ENCODE results near the gene ISM2. TPM values are rescaled to one million over a fixed set of nuclear protein-coding genes. Genes with fewer than 3 reads are reported as not detected.

ISM2 gene
- total RNA-seq, 2 donors from 2014 or later = 0.59 to 26.6 TPM

DNA sequence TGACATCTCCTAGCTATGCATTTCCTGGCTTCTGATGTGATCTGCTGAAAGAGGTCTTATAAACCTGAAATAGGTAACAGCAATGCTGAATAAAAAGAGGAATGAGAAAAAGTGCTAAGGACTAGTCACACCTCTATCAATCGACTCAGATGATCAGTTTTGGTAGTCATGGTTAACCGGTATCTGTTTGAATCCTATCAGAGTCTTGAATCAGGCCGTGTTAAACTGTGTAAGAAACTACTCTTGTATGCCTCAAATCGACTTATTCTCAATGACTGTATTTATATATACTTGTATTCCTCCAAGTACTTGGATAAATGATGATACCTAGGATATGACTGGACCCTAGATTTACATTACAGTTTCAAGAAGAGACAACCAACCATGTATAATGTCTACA is 10.8 kb upstream of the ISM2 start:
- intact Hi-C loops (cut with DNase I) = no loop called here
- Histone ChIP-seq H3K36me3 (no peaks in the 10 kb centered on the region), H3K27me3 (replicated peaks; ENCODE audit: insufficient read depth) (no peaks in the 10 kb centered on the region), H3K4me3 (no peak overlapping the region), H3K4me1 (replicated peaks) (no peaks in the 10 kb centered on the region), H3K27ac (no peak overlapping the region), H3K9me3 (no peaks in the 10 kb centered on the region)
- TF ChIP-seq POLR2AphosphoS5 (IDR thresholded peaks at IDR 0.05) (no peak), POLR2A (IDR thresholded peaks at IDR 0.05) (no peak)
- TF ChIP-seq, protein P1, sequence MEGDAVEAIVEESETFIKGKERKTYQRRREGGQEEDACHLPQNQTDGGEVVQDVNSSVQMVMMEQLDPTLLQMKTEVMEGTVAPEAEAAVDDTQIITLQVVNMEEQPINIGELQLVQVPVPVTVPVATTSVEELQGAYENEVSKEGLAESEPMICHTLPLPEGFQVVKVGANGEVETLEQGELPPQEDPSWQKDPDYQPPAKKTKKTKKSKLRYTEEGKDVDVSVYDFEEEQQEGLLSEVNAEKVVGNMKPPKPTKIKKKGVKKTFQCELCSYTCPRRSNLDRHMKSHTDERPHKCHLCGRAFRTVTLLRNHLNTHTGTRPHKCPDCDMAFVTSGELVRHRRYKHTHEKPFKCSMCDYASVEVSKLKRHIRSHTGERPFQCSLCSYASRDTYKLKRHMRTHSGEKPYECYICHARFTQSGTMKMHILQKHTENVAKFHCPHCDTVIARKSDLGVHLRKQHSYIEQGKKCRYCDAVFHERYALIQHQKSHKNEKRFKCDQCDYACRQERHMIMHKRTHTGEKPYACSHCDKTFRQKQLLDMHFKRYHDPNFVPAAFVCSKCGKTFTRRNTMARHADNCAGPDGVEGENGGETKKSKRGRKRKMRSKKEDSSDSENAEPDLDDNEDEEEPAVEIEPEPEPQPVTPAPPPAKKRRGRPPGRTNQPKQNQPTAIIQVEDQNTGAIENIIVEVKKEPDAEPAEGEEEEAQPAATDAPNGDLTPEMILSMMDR (IDR thresholded peaks at IDR 0.05) = no peak
- no peak for DNase-seq (ENCODE audit: low spot score)
- 84% methylated on average over 4 of the region's 4 CpGs for WGBS

GRCh38 chr14:77508876-77509275 is 10.3 kb upstream of the ISM2 start:
- Histone ChIP-seq H3K27ac (no peak overlapping the region), H3K27me3 (replicated peaks; ENCODE audit: insufficient read depth) (no peaks in the 10 kb centered on the region), H3K36me3 (no peaks in the 10 kb centered on the region), H3K4me3 (no peak overlapping the region), H3K9me3 (no peaks in the 10 kb centered on the region), H3K4me1 (replicated peaks) (no peaks in the 10 kb centered on the region)
- no peak for DNase-seq (ENCODE audit: low spot score)
- 88% methylated on average over 3 of the region's 3 CpGs for WGBS
- intact Hi-C loops (cut with DNase I) = no loop called here
- TF ChIP-seq, protein P1 (IDR thresholded peaks at IDR 0.05) = no peak
- no peak for TF ChIP-seq POLR2AphosphoS5 (IDR thresholded peaks at IDR 0.05)
- TF ChIP-seq POLR2A (IDR thresholded peaks at IDR 0.05) = no peak

DNA sequence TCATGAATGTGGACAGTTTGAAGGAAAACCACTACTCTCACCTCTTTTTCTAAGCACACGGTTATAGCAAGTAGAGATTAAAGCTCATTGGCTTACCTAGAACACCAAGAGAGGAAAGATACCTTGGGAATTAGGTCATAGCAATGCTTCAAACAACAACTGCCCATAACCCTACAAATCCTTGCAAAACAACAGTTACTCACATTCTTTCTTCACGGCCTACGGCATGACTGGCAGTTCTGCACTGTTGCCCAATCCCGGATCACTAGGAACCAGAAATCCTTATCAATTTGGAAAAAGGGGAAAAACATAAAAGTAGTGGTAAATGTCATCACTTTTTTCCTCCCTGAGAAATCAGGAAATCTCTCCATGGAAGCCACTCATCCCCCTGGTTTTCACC is 9.6 kb upstream of the ISM2 start:
- DNase-seq (ENCODE audit: low spot score) = no peak
- intact Hi-C loops (cut with DNase I) = no loop called here
- Histone ChIP-seq H3K4me3 (no peak overlapping the region), H3K27me3 (replicated peaks; ENCODE audit: insufficient read depth) (no peaks in the 10 kb centered on the region), H3K9me3 (no peaks in the 10 kb centered on the region), H3K4me1 (replicated peaks) (no peaks in the 10 kb centered on the region), H3K27ac (no peak overlapping the region), H3K36me3 (no peaks in the 10 kb centered on the region)
- TF ChIP-seq, protein P1 (IDR thresholded peaks at IDR 0.05) = no peak
- 82% methylated on average over 4 of the region's 4 CpGs for WGBS

DNA sequence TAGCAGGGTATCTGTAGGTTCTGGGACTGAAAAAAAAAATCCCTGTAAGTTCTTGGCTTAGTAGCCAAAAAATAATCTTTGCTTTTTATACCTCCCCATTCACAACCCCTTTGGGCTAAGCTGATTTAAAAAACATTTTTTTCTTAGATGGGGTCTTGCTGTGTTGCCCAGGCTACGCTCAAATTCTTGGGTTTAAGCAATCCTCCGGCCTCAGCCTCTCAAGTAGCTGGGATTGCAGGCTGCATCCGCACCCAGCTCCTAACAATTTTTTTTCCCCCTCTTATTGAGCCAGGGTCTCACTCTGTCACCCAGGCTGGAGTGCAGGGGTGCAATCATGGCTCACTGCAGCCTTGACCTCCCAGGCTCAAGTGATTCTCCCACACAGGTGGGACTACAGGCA is 9.1 kb upstream of the ISM2 start:
- Histone ChIP-seq H3K4me3 (no peak overlapping the region), H3K27ac (no peak overlapping the region), H3K9me3 (no peaks in the 10 kb centered on the region), H3K27me3 (replicated peaks; ENCODE audit: insufficient read depth) (no peaks in the 10 kb centered on the region), H3K4me1 (replicated peaks) (no peaks in the 10 kb centered on the region), H3K36me3 (no peaks in the 10 kb centered on the region)
- 97% methylated on average over 3 of the region's 3 CpGs for WGBS
- TF ChIP-seq, protein P1 (IDR thresholded peaks at IDR 0.05) = no peak
- no peak for TF ChIP-seq POLR2A (IDR thresholded peaks at IDR 0.05)
- intact Hi-C loops (cut with DNase I) = no loop called here
- no peak for DNase-seq (ENCODE audit: low spot score)

DNA sequence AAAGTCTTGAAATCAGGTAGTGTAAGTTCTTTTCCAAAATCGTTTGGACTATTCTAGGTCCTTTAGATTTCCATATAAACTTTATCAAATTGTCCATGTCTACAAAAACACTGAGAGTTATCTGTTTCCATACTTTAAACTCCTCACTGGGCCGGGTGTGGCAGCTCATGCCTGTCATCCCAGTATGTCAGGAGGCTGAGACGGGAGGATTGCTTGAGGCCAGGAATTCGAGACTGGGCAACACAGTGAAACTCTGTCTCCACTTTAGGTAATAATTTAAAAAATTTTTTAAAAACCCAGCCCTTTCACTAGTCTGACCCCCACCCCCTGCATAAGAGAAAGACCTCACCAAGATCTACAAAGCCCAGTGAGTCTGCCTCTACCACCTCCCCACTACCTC is 6.4 kb upstream of the ISM2 start:
- no peak for DNase-seq (ENCODE audit: low spot score)
- Histone ChIP-seq H3K27me3 (replicated peaks; ENCODE audit: insufficient read depth) (no peaks in the 10 kb centered on the region), H3K4me1 (replicated peaks) (no peaks in the 10 kb centered on the region), H3K4me3 (no peak overlapping the region), H3K27ac (no peak overlapping the region), H3K36me3 (no peaks in the 10 kb centered on the region), H3K9me3 (no peaks in the 10 kb centered on the region)
- intact Hi-C loops (cut with DNase I) = no loop called here
- TF ChIP-seq, protein P1 (IDR thresholded peaks at IDR 0.05) = no peak
- WGBS = 71% methylated on average over 4 of the region's 4 CpGs

All from prostate gland (tissue), 2 donors.